ENCODE measurements around the gene SKOR1.

SKOR1 gene

GRCh38 chr15:67852418-67852817 lies 27.1 kb downstream of the SKOR1 start:
- no peak for DNase-seq (ENCODE audit: low read depth)

GRCh38 chr15:67853454-67853853 lies 28.1 kb downstream of the SKOR1 start:
- DNase-seq (ENCODE audit: low read depth) = no peak

GRCh38 chr15:67854358-67854757 lies 29.0 kb downstream of the SKOR1 start:
- no peak for DNase-seq (ENCODE audit: low read depth)

GRCh38 chr15:67855842-67856241 lies 30.5 kb downstream of the SKOR1 start:
- no peak for DNase-seq (ENCODE audit: low read depth)

- DNase-seq (ENCODE audit: low read depth) = no peak
Observed at GRCh38 chr15:67857220-67857619, 31.9 kb downstream of the SKOR1 start.

- DNase-seq (ENCODE audit: low read depth) = no peak
Observed at GRCh38 chr15:67859331-67859946, 34.1 kb downstream of the SKOR1 start.

GRCh38 chr15:67861983-67862382 lies 36.7 kb downstream of the SKOR1 start:
- DNase-seq (ENCODE audit: low read depth) = no peak

GRCh38 chr15:67862750-67863441 lies 37.6 kb downstream of the SKOR1 start:
- DNase-seq (ENCODE audit: low read depth) = no peak

GRCh38 chr15:67863442-67863987 lies 38.2 kb downstream of the SKOR1 start:
- peak; percentile 56 for DNase-seq (ENCODE audit: low read depth)

GRCh38 chr15:67865331-67865730 lies 40.0 kb downstream of the SKOR1 start:
- no peak for DNase-seq (ENCODE audit: low read depth)

- DNase-seq (ENCODE audit: low read depth) = no peak
Observed at GRCh38 chr15:67865766-67866165, 40.5 kb downstream of the SKOR1 start.

- no peak for DNase-seq (ENCODE audit: low read depth)
Observed at GRCh38 chr15:67869701-67870100, 44.4 kb downstream of the SKOR1 start.

- no peak for DNase-seq (ENCODE audit: low read depth)
Observed at GRCh38 chr15:67870868-67871408, 45.6 kb downstream of the SKOR1 start.

- no peak for DNase-seq (ENCODE audit: low read depth)
Observed at GRCh38 chr15:67873777-67874176, 48.5 kb downstream of the SKOR1 start.

GRCh38 chr15:67878712-67879206 lies 53.5 kb downstream of the SKOR1 start:
- no peak for DNase-seq (ENCODE audit: low read depth)

GRCh38 chr15:67879440-67880129 lies 54.3 kb downstream of the SKOR1 start:
- DNase-seq (ENCODE audit: low read depth) = no peak

- DNase-seq (ENCODE audit: low read depth) = no peak
Observed at GRCh38 chr15:67880651-67881182, 55.4 kb downstream of the SKOR1 start.

- no peak for DNase-seq (ENCODE audit: low read depth)
Observed at GRCh38 chr15:67882487-67883233, 57.4 kb downstream of the SKOR1 start.

- no peak for DNase-seq (ENCODE audit: low read depth)
Observed at GRCh38 chr15:67883234-67883773, 58.0 kb downstream of the SKOR1 start.

GRCh38 chr15:67884009-67884408 lies 58.7 kb downstream of the SKOR1 start:
- DNase-seq (ENCODE audit: low read depth) = no peak
